Stimulated activated CD8-positive, alpha-beta memory T cell treated with anti-CD3 and anti-CD28 coated beads, Interleukin-15, amount 100 ng/mL, for 48 hours (primary cell): ENCODE results near the gene ARHGAP26.

Experiments used
- DNase-seq, 2 donors: peaks; one replicate each; pipeline ENCODE4 v3.0.0-alpha.2; 2020; ENCODE audit warnings: low read depth in 2 of 2

Gene ARHGAP26

DNA sequence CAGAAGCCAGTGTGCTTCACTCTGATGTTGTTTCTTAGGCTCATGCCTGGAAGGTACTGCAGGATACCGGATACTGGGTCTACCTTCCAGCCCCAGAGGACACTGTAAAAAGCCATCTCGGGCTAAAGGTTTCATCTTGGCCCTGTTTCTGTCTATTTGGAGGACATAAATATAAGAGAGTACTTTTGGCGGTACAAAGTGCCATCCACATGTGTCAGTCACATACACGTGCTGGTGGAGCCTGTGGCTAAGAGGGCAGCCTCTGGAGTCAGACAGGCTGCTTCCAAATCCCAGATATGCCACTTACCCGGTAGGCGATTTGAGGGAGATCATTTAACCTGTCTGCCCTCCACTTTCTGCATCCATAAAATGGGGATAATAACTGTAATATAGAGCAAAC, 472.9 kb downstream of the ARHGAP26 start:
- no peak for DNase-seq

DNA sequence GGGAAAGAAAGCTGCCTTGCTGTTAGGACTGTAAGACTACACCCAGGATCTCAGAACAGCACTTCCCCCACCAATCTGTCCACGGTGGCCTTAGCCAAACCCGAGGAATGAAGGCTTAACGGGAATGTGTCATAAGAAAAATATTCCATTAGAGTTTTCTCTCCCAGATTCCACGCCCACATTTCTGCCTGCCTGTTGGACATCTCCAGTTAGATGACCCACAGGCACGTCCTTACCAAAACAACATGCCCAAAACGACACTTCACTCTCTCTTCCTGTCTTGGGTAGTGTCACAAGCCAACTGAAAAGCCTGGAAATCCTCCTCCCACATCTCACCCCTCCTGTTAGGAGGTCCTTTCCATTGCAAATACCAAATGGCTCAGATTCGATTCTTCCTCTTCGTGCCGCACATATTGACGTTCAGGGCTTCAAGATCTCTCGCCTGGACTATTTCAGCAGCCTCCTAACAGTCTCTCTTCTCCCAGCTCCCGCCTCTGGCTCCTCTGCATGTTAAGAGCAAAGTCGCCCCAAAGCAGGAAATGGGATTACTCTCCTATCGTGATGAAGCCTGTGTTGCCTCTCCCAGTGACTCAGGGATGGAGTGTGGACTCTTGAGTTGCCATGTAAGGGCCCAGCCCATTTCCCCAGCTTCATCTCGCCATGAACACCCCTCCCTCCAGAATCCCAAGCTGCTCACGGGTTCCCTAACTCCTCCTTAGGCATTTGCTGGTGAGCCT, 474.0 kb downstream of the ARHGAP26 start:
- DNase-seq = no peak

- DNase-seq = no peak
Observed at GRCh38 chr5:143244990-143245389, 474.8 kb downstream of the ARHGAP26 start.

GRCh38 chr5:143245929-143246561, 475.9 kb downstream of the ARHGAP26 start:
- DNase-seq = no peak

DNA sequence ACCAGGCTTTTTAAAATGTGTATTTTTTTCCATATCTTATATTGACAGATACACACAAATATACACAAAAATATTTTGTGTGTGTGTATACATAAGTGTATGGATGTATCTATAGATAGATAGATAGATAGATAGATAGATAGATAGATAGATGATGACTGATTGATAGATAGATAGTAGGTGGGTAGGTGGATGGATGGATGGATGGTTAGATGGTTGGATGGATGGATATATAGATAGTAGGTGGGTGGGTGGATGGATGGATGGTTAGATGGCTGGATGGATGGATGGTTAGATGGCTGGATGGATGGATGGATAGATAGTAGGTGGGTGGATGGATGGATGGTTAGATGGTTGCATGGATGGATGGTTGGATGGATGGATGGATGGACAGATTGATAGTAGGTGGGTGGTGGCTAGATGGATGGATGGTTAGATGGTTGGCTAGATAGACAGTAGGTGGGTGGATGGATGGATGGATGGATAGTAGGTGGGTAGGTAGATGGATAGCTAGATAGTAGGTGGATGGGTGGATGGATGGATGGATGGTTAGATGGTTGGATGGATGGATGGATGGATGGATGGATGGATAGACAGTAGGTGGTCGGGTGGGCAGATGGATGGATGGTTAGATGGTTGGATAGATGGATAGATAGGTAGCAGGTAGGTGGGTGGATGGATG, 477.1 kb downstream of the ARHGAP26 start:
- no peak for DNase-seq

- DNase-seq = no peak
Observed at GRCh38 chr5:143248391-143248790, 478.2 kb downstream of the ARHGAP26 start.

DNA sequence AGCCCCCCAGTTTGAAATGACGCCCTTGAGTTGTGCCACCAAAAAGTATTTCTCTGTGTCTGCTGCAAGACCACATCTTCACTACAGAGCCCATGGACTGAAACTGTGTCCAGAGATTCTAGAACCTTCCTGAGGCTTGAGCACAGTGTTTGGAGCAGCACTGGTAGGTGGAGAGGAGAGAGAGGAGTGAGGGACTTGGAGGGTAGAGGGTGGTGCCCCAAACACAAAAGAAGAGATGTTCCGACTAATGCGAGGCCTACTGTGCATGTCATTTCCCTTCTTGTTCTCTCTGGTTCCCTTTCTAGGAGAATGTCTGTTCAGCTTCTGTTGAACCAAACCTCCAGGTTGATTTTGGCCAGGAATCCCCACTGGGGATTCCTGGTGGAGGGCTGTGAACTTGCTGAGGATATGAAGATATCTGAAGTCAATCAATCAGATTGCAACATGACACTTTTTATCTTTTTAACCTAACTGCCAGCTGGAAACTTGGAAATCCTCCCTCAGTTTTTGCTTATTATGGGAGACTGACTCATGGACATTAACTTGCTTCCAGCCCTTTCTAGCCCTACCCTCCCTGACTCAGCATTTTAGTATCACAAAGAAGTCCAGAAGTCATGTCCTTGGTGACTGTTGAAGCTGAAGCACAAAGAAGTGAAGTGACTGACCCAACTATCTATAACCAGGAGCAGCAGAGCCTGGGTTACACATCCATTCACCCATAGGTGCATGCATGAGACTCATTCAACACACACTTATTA, 478.8 kb downstream of the ARHGAP26 start:
- DNase-seq = no peak

DNA sequence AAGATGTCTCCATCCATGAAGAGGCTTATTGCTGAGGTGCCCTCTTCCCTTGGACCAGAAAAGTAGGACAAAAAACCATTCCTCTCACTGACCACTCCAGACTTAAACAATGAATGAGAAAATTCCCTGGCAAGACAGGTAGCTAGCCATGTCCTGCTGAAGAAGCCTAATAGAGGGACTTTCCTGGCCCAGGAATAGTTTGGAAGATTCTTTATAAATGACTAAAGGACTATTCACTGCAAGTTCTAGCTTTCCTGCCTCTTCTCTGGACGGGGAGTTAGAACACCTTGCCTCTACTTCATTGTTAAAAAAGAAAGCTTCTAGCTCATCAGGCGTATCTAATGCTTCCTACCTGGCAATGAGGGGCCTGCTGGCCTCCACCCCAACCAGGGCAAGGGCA, 479.7 kb downstream of the ARHGAP26 start:
- no peak for DNase-seq

GRCh38 chr5:143251190-143251589, 481.0 kb downstream of the ARHGAP26 start:
- no peak for DNase-seq

- DNase-seq = no peak
Observed at GRCh38 chr5:143251946-143252345, 481.8 kb downstream of the ARHGAP26 start.

DNA sequence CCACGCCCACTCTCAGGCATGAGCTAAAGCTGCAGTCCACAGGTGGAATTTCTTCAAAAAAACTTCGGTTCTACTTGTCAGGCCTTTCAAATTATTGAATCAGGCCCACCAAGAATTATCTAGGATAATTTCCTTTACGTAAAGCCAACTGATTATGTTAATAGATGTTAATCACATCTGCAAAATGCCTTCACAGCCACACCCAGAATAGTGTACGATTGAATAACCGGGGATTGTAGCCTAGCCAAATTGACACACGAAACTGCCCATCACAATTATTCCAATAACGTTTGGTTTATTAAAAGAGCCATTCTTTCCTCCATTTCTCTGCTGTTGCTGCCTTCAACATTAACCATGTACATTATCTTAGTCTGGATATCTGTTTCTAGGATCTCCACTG, 484.6 kb downstream of the ARHGAP26 start:
- no peak for DNase-seq

DNA sequence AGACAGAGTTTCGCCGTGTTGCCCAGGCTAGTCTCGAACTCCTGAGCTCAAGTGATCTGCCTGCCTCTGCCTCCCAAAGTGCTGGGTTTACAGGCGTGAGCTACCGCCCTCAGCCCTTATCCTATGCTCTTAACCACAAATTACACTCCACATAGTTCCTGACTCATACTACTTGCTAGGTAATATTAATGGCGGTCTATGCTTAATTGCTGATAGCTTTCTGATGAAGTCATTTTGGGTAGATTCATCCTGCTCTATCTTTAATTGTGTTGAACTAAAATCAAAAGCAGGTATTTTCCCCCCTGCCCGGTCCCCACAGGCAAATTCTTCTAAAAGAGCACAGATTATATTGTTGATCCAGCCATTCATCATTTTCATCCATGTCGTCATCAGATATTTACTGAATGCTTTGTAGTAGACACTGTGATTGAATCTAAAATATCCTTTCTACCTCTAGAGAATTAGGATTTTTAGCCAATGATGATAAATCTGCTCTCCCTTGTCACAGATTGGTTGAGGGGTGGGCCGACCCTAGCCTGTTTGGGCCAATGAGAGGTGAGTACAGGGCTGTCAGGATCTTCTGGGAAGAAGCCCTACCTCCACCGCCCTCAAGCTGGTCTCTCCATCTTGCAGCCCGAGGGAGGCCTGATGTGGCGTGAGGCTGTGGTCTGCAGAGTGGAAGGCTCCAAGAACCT, 488.5 kb downstream of the ARHGAP26 start:
- no peak for DNase-seq

DNA sequence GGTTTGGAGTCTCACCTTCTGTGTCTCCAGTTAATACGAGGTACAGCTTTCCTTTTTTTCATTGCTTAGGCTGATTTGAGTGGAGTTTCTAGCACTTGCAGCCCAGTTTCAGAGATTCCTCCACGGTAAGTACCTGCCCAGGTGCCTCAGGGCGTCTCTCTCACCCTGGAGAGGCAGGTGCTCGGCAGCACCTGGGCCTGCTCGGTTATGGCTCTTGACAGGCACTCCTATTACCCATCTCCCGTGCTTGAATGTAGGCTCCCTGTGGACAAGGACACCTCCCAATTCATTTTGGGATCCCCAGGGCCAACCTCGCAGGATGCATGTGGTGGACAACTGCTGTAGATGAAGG, 489.1 kb downstream of the ARHGAP26 start:
- DNase-seq = no peak

DNA sequence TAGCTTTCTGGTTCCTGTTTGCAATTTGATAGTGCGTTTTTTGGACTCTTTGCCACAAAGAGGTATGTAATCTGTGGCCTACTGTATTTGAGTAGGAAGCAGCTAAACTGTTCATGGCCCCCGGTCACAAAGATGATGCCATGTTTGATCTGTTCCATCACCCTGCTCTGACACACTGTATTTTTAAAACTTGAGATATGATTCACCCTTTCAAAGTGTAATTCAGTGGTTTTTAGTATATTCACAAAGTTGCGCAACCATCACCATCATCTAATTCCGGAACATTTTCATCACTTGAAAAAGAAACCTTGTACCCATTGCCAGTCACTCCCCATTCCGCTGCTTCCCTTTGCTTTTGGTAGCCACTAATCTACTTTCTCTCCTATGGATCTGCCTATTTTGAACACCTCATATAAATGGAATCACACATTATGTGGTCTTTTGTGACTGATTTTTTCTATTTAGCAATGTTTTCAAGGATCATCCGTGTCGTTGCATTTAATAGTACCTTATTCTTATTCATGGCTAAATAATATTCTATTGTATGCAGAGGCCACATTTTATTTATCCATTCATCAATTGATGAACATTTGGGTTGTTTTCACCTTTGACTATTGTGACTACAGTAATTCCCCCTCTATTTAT, 491.7 kb downstream of the ARHGAP26 start:
- peak in 1 of 2 donors; percentile 18 for DNase-seq

- DNase-seq = no peak
Observed at GRCh38 chr5:143262393-143263174, 492.4 kb downstream of the ARHGAP26 start.

DNA sequence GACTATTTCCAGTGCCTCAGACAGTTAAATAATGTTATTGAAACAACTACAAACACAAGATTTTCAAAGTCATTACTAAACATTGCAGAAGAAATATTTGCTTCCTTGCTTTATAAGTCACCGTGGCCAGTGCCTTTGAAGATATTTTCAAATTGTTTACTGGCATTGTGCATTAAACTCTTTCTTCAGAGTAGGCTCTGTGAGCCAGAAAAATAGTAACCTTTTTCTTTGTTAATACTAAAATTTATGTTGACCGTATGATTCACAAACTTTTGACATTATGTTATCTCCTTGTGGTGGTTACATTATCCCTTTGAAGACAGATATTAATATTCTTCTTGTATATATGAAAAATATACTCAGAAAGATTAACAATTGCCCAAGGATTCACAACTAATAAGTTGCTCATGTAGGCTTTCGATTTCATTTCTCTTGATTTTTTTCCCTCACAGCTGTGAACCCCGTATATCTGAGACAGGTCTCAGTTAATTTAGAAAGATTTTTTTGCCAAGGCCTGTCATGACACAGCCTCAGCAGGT, 493.2 kb downstream of the ARHGAP26 start:
- DNase-seq = no peak

DNA sequence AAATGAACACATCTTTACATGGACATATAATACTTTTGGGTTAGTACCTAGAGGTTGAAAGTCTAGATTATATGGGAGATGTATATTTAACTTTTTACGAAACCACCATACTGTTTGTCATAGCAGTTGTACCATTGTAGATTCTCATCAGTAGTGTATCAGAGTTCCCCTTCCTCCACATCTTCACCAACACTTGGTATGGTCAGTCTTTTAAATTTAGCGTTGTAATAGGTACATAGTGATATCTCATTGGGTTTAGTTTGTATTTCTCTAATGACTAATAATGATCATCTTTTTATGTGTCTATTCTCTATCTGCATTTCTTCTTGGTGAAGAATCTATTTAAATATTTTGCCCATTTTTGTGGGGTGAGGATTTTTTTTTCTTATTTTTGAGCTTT, 495.8 kb downstream of the ARHGAP26 start:
- no peak for DNase-seq

DNA sequence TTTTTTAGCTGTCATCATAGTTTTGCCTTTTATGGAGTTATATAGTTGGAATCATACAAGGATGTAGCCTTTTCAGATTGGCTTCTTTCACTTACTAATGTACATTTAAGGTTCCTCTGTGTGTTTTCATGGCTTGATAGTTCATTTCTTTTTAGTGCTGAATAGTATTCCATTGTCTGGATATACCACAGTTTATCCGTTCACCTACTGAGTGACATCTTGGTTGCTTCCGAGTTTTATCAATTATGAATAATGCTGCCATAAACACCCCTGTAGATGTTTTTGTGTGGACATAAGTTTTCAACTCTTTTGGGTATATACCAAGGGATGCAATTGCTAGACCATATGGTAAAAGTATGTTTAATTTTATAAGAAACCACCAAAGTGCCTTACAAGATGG, 497.0 kb downstream of the ARHGAP26 start:
- DNase-seq = no peak

GRCh38 chr5:143268388-143268787, 498.2 kb downstream of the ARHGAP26 start:
- DNase-seq = no peak

- DNase-seq = no peak
Observed at GRCh38 chr5:143271431-143271830, 501.3 kb downstream of the ARHGAP26 start.
